Mesenteric fat pad (tissue), 1 donor: ENCODE measurements around the gene ATP13A1. TPM values are rescaled to one million over a fixed set of nuclear protein-coding genes. Genes with fewer than 3 reads are reported as not detected.

Experiments used
- DNase-seq: peaks from one replicate; pipeline ENCODE4 v3.0.0-alpha.2; 2020; ENCODE audit warnings: low spot score
- total RNA-seq: library from RNA; stranded (reverse); fragmentation: NEBNext Ultra II Directional; extraction: Animal tissue kit (Norgen Biotek cat#: 25700); gene quantifications from one replicate; pipeline ENCODE4 v1.2.1, GENCODE V29; 2021
- donor health status: DM: yes; HTN: yes; CAD: no.

ATP13A1 gene
- total RNA-seq, 1 donor from 2014 or later = 38.4 TPM

GRCh38 chr19:19645233-19645870 is 18.1 kb downstream of the ATP13A1 start:
- no peak for DNase-seq

- DNase-seq = no peak
Observed at GRCh38 chr19:19644054-19644388, 19.5 kb downstream of the ATP13A1 start.

- peak; percentile 94 for DNase-seq
Observed at GRCh38 chr19:19643158-19644053, 20.1 kb downstream of the ATP13A1 start, which contains the start of gene GMIP. Gene GMIP, minus strand, starts transcription at chr19:19643657. Its CDS starts 128 bp downstream, at chr19:19643529.

- no peak for DNase-seq
Observed at GRCh38 chr19:19642506-19643157, 20.8 kb downstream of the ATP13A1 start.

- no peak for DNase-seq
Observed at GRCh38 chr19:19637523-19638251, 25.8 kb downstream of the ATP13A1 start.

GRCh38 chr19:19637186-19637522 is 26.3 kb downstream of the ATP13A1 start:
- no peak for DNase-seq

GRCh38 chr19:19636573-19637185 is 26.8 kb downstream of the ATP13A1 start:
- DNase-seq = no peak

GRCh38 chr19:19635313-19635702 is 28.2 kb downstream of the ATP13A1 start:
- DNase-seq = no peak

- DNase-seq = no peak
Observed at GRCh38 chr19:19634516-19635312, 28.8 kb downstream of the ATP13A1 start.

GRCh38 chr19:19633711-19634515 is 29.6 kb downstream of the ATP13A1 start:
- DNase-seq = no peak

- DNase-seq = no peak
Observed at GRCh38 chr19:19632661-19633060, 30.8 kb downstream of the ATP13A1 start.

GRCh38 chr19:19631346-19631745 is 32.1 kb downstream of the ATP13A1 start:
- DNase-seq = no peak

GRCh38 chr19:19630426-19630825 is 33.0 kb downstream of the ATP13A1 start:
- DNase-seq = no peak

- DNase-seq = no peak
Observed at GRCh38 chr19:19630062-19630414, 33.4 kb downstream of the ATP13A1 start.

- no peak for DNase-seq
Observed at GRCh38 chr19:19628501-19629134, 34.9 kb downstream of the ATP13A1 start.

GRCh38 chr19:19627621-19628500 is 35.6 kb downstream of the ATP13A1 start, which contains the start of gene LPAR2:
Gene LPAR2, minus strand, starts transcription at chr19:19628220. Its CDS starts 945 bp downstream, at chr19:19627275.
- no peak for DNase-seq

- DNase-seq = no peak
Observed at GRCh38 chr19:19626516-19627472, 36.7 kb downstream of the ATP13A1 start.
